GM19438 (cell line): ENCODE results near the gene CLEC17A.
"Not testable (repeated sequence)": the region's sequence is repeated elsewhere in the genome, so short reads cannot be mapped to it uniquely, and the experiment has no call there.

ENCODE experiments used
- ATAC-seq: cut with Tn5 transposase; IDR thresholded peaks from one replicate; pipeline ENCODE4 v1.9.1; 2021; ENCODE audit warnings: low read depth; ENCODE audit not compliant: unreplicated experiment

The CLEC17A gene

DNA sequence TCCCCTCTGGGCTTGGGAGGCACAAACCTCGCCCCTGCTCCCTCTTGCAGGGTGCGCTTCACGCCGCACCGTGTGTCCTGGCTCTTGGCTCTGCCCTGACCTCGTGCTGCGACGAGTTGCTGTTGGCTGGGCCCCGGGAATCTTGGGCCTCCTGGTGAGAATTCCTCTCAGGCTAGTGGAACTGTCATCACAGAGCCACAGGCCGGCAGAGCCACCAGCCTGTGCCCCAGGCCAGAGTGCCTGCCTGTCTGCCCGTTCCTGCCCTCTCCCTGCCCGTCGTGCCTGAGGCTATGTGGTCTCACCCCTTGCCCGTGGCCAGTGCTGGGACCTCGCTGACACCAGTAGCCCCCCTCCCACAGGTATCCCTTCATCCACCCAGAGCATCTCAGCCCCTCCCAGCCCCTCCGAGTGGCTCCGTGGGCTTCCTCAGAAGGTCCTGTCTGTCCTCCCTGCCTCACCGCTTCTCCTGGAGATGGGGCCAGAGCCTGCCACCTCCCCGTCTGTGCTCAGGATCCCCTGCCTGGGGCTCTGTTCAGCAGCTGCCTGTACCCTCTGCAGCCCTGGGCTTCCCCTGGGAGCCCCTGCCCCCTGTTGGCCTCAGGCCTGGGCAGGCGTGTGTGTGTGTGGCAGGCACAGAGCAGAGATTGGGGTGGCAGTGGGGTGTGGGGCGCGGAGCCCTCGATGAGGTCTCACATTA lies 24.4 kb upstream of the CLEC17A start:
- ATAC-seq, result no peak

DNA sequence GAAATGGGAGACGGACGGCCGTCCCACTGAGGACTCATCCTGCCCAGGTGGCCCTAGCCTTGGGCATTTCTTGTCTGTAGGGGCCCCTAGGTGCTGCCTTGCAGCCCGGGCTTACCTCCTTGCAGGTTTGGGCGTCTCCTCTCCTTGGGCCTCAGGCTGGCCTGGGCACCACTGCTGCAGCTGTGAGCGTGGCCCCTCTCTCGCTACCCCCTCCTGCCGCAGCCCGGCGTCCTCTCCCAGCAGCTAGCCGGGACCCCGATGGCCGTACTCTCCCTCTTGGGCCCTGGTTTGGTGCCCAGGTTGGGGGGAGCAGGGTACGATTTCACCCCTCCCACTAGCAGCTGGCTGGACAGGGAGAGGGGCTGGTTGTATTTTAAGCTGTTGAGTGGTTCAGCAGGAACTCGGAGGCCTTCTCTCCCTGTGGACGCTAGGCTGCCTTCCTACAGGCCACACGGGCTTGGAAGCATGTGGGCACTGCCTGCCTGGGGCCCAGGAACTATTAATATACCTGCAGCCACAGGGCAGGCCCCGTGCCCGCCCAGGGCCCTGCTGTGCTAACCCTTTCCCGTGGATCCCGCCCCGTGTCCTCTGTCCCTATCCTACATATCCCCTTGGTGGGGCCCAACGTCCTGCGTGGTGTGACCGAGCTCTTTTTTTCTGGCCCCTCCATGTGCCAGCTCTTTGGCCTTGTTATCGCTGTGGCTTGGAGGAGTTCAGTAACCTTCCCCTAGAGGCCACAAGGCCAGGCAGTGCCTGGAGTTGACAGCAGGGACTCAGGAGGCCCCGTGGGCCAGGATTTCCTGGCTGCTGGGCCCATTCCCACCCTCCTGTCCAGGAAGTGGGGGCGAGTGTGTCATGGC lies 22.7 kb upstream of the CLEC17A start:
- ATAC-seq, result no peak

GRCh38 chr19:14560776-14561108 lies 22.1 kb upstream of the CLEC17A start:
- no peak for ATAC-seq

GRCh38 chr19:14561249-14561648 lies 21.6 kb upstream of the CLEC17A start:
- no peak for ATAC-seq

GRCh38 chr19:14561847-14562351 lies 21.0 kb upstream of the CLEC17A start:
- no peak for ATAC-seq

GRCh38 chr19:14562660-14563589 lies 20.0 kb upstream of the CLEC17A start:
- ATAC-seq, result no peak

DNA sequence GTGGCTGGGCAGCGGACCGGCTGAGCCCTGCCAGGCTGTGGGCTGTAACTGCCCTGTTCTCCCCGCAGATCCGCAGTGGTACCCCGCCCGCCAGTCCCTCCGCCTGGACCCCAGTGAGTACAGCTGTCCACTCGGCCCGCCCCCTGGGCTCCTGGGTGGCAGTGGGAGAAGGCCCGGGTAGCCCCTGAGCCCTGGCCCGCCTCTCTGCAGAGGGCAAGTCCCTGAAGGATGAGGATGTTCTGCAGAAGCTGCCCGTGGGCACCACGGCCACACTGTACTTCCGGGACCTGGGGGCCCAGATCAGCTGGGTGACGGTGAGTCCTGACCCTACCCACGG lies 19.3 kb upstream of the CLEC17A start:
- no peak for ATAC-seq

DNA sequence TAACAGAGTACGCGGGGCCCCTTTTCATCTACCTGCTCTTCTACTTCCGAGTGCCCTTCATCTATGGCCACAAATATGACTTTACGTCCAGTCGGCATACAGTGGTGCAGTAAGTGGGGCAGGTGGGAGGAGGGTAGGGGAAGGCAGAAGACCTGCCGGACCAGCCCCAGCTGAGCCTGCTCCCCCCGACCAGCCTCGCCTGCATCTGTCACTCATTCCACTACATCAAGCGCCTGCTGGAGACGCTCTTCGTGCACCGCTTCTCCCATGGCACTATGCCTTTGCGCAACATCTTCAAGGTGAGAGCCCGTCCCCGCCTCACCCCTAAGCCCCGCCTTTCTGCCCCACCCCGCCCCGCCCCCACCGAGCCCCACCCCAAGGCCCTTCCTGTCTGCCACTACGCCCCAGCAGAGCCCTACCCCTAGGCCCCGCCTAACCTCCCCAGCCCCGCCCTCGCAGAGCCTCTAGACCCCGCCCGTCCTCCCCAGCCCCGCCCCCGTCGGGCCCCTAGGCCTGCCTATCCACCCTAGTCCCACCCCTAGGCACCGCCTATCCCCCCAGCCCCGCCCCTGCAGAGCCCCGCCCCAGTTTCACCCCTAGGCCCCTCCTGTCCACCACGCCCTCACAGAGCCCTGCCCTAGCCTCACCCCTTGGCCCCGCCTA lies 18.8 kb upstream of the CLEC17A start:
- no peak for ATAC-seq

DNA sequence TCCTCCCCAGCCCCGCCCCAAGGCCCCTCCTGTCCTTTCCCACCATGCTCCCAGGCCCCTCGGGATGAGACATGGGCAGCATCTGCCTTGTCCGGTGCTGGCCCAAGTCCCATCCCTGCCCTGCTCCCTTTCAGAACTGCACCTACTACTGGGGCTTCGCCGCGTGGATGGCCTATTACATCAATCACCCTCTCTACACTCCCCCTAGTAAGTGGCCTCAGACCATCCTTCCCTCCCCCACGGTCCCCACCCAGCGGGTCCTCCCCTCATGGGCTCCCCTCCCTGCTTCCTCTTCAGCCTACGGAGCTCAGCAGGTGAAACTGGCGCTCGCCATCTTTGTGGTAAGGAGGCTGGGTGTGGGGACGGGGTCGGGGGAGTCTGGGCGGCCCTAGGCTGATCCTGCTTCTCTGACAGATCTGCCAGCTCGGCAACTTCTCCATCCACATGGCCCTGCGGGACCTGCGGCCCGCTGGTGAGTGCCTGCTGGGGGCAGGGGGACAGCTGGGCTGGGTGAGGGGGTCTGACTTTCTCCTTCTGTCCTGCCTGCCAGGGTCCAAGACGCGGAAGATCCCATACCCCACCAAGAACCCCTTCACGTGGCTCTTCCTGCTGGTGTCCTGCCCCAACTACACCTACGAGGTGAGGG lies 18.1 kb upstream of the CLEC17A start:
- ATAC-seq, result not testable (repeated sequence)

GRCh38 chr19:14565298-14565679 lies 17.6 kb upstream of the CLEC17A start:
- no peak for ATAC-seq

DNA sequence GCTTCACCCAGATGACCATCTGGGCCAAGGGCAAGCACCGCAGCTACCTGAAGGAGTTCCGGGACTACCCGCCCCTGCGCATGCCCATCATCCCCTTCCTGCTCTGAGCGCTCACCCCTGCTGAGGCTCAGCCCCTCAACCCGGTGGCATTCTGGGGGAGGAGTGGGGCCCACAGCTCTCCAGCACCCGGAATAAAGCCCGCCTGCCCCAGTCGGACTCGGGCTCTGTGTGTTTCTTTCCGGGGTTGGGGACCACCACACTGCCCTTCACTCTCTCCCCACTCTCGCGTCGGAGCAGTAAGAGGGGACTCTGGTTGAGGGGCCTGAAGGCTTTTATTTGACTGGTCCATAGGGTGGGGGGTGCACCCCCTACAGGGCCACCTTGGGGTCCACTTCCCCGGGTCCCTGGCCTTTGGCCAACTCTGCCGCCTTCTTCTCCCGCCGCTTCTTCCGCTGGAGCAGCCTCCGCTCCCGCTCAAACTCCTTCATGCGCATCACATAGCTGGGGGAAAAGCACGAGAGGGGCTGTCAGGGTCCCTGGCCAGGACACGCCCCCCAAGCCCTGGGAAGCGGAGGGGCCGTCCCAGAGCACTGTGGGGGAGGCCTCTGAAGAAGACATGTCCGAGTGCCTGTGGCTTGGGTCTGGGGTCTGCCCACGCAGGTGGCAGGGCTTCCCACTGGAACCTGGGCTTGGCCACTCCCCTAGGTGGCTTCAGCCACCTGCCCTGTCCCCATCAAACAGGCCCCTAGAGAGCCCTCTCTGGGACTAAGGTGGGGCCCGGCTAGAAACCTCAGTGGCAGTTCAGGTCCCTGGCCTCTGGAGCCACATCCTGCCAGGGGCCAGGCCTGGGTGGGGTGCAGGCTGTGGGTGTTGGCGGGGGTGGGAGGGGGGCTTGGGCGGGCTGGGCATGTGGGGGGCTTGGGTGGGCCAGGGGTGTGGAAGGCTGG lies 16.8 kb upstream of the CLEC17A start:
- ATAC-seq, result no peak

DNA sequence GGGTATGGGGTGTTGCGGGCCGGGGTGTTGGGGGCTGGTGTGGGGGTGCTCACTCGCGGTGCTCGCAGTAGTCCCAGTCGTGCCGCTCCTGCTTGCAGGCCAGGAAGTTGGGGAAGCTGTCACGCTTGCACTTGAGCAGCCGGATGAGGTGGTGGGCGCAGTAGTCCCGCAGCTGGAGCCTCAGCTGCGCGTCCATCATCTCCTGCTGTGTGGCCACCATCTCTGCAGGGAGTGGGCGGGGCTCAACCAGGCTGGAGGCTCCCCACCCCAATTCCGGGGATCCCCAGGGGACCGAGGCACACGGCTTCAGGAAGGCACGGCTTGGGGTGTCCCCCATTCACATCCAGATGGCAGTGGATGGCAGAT lies 16.2 kb upstream of the CLEC17A start:
- ATAC-seq, result no peak

DNA sequence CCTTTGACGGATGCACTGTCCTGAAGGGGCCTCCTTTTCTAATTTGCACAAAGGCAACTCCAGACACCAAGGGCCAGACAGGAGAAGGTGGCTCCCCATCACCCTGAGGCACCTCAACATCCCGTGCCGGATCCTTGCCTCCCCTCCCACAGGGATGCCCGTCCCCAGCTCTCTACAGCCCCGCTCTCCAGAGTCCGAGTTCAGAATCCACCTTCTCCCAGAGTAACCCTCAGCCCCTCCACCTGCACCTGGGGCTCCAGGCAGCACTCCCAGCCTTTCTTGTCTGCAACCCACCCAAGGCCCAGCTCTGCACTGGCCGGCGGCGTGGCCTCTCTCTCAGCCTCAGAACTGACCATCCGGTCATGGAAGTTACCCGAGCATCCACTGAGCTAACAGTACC lies 15.8 kb upstream of the CLEC17A start:
- no peak for ATAC-seq

- no peak for ATAC-seq
These were observed 11.9 kb upstream of the CLEC17A start for GRCh38 chr19:14570864-14571527.

DNA sequence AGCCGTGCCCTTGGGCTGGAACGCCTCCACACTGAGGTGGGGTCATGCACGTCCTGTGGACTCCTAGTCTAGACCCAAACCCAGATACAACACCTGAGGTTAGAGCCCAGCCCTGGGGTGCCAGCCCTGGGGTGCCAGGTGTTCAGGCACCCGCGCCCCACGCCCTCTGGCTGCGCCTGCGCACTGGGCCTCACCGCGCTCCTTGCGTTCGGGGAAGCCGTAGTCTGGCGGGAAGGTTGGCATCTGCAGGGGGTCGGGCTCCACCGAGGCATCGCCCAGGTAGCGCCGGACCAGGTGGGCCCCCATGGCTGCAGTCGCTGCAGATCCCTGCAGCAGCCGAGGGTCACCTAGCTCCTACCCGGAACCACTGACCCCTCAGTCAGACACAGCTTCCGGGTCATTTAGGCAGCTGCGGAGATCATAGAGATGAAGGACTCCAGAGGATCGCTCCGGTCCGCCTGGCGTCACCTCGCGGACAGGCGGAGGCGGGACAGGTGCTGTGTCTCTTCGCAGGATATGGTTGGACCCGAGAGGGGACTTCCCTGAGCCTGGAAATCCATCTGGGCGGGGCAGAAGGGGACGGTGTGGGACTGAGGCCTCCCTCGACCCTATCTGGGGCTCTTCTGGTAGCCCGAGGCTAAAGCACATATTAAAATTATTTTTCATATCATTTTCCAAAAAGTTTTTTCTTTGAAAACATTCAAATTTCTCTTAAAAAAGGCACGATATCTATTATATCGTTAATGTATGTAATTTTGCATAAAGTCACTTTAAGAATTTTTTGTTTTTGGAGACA lies 11.0 kb upstream of the CLEC17A start, which contains the start of gene NDUFB7:
TSS of gene NDUFB7 (minus strand) at position 372 of the 796 bp plus-strand sequence. CDS start at position 306, 66 bp downstream.
- peak; percentile 73 for ATAC-seq

- ATAC-seq, result no peak
These were observed 7.4 kb upstream of the CLEC17A start for GRCh38 chr19:14575428-14575980.

DNA sequence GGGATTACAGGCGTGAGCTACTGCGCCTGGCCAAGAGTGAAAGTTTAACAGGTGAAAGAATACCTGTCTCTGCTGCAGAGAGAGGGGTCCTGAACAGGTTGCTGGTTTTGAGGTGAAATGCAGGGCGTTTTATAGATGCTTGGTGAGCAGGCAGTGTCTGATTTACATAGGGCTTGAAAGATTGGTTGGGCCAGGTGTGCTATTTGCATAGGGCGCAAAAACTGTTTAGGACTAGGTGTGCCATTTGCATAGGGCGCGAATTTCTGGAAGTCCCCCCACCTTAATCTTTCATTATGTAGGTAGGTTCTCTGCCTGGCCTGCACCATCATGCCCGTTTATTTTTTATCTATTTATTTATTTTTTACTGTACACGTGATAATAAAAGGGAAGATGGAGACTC lies 6.5 kb upstream of the CLEC17A start:
- ATAC-seq, result no peak
